Measurements from ENCODE around the gene ERMP1. TPM values are rescaled to one million over a fixed set of nuclear protein-coding genes. Genes with fewer than 3 reads are reported as not detected.

Gene ERMP1
- polyA plus RNA-seq, 2 of the 4 experiments (the other 2 are of a cell fraction) = 22.5 to 53.4 TPM

- Histone ChIP-seq H3K4me1 (no peaks in the 10 kb centered on the region), H3K9me3 (no peaks in the 10 kb centered on the region), H3K27ac (no peak overlapping the region), H3K4me2 (no peak overlapping the region), H3K4me3 (no peak overlapping the region)
- CTCF ChIA-PET = interaction anchor here (0.6 to 1.4 kb wide), 3 partner anchors 77 to 298 kb away, joined by 3 read pairs; partner anchors contain the start of gene ERMP1
- DNase-seq (ENCODE audit: low read depth in 1 of 2, low spot score in 1 of 2) (no peak), ATAC-seq (no peak), FAIRE-seq (no peak)
- POLR2A ChIA-PET = interaction anchor here (0.7 kb wide), 1 partner anchor 20 kb away, joined by 3 read pairs; no protein-coding TSS in a partner anchor
- TF ChIP-seq KDM5A (IDR thresholded peaks at IDR 0.05) (no peak), ZNF302 (CRISPR knock-in tag; IDR thresholded peaks at IDR 0.05) (no peak), NPAS2 (CRISPR knock-in tag; IDR thresholded peaks at IDR 0.05; ENCODE audit: borderline replicate concordance) (no peak), RFX5 (IDR thresholded peaks at IDR 0.05) (no peak), MYC (IDR thresholded peaks at IDR 0.05; ENCODE audit: borderline replicate concordance, low read length) (no peak), CBX8 (IDR thresholded peaks at IDR 0.05) (no peak), CHD4 (IDR thresholded peaks at IDR 0.05; ENCODE audit: borderline replicate concordance) (no peak), POLR2AphosphoS2 (conservative IDR thresholded peaks at IDR 0.05; ENCODE audit: low read length) (no peak), E2F6 (IDR thresholded peaks at IDR 0.05; ENCODE audit: borderline replicate concordance, low read depth) (no peak)
- WGBS (ENCODE audit: missing lambda C conversion rate) = 65% methylated on average over 3 of the region's 3 CpGs
Measured at GRCh38 chr9:5756633-5757032, 76.3 kb downstream of the ERMP1 start.

- POLR2A ChIA-PET = no interaction called here
- no peak overlapping the region for H3K27ac ChIP-seq
- TF ChIP-seq HMGXB4 (CRISPR knock-in tag; IDR thresholded peaks at IDR 0.05; ENCODE audit: borderline replicate concordance) (no peak), FOSL2 (IDR thresholded peaks at IDR 0.05) (no peak), FOSL2 (CRISPR knock-in tag; IDR thresholded peaks at IDR 0.05) (no peak), EHMT2 (IDR thresholded peaks at IDR 0.05; ENCODE audit: low read depth) (no peak), CHD2 (IDR thresholded peaks at IDR 0.05; ENCODE audit: low read length, partially characterized antibody) (no peak), EHF (CRISPR knock-in tag; IDR thresholded peaks at IDR 0.05) (no peak), RNF2 (IDR thresholded peaks at IDR 0.05; ENCODE audit: borderline replicate concordance, low read depth) (no peak), EP300 (IDR thresholded peaks at IDR 0.05) (no peak), ATOH8 (CRISPR knock-in tag; IDR thresholded peaks at IDR 0.05; ENCODE audit: low read depth) (no peak), CTCF (IDR thresholded peaks at IDR 0.05) (no peak), HES2 (IDR thresholded peaks at IDR 0.05) (no peak), CBX8 (IDR thresholded peaks at IDR 0.05) (no peak)
- H3K9me3 ChIP-seq = no peaks in the 10 kb centered on the region
- CTCF ChIA-PET = interaction anchor here (0.6 kb wide), 1 partner anchor 16 kb away, joined by 3 read pairs; no protein-coding TSS in a partner anchor
- no peak overlapping the region for H3K4me2 ChIP-seq
- no peak overlapping the region for H3K4me3 ChIP-seq
- ATAC-seq (no peak), DNase-seq (ENCODE audit: low read depth in 1 of 2, low spot score in 1 of 2) (no peak), FAIRE-seq (no peak)
- H3K4me1 ChIP-seq = no peaks in the 10 kb centered on the region
- WGBS (ENCODE audit: missing lambda C conversion rate) = 97% methylated on average over 1 of the region's 1 CpG
Measured at GRCh38 chr9:5750569-5750968, 82.3 kb downstream of the ERMP1 start.
